K562 (cell line): ENCODE results near the gene SFRP2. TPM values are rescaled to one million over a fixed set of nuclear protein-coding genes. Genes with fewer than 3 reads are reported as not detected.

Source experiments
- ATAC-seq: fragments of 200-7000 bp; cut with Tn5 transposase; 3 replicates; pipeline ENCODE4 v1.9.1; 2020; ENCODE audit warnings: moderate library complexity
- BruUV-seq: library from RNA; stranded (reverse); fragments of 400-500 nt; replicated peaks from 2 replicates; lab custom pipeline; 2021; lab: Mats Ljungman, UMichigan
- CTCF ChIA-PET: fragments of 300-600 bp; formaldehyde crosslinking; extraction: SDS; loops from one replicate; lab custom pipeline; 2021; ENCODE audit warnings: low intra/inter-chr PET ratio; lab: Yijun Ruan, JAX
- POLR2A ChIA-PET: fragments of 300-600, 350-650 bp; sonication (Branson Sonifier 250); formaldehyde crosslinking; extraction: SDS; loops from one replicate; lab custom pipeline; 2021; ENCODE audit warnings: antibody characterized with exemption, inconsistent platforms; lab: Yijun Ruan, JAX
- DNase-seq, 4 experiments: peaks; one replicate each; pipeline versions ENCODE4 v3.0.0 to v3.0.0-alpha.2; 2011 to 2018; ENCODE audit warnings: low spot score in 3 of 4, mixed read lengths in 3 of 4; ENCODE audit errors: extremely low read depth in 1 of 4
- FAIRE-seq: peaks from 2 replicates; lab custom pipeline; 2011; peaks lifted over from hg19 to GRCh38; lab: Jason Lieb, UNC
- H2AFZ ChIP-seq: 2 replicates; pipeline ENCODE4 v1.6.0; 2011; ENCODE audit warnings: low read depth, low read length, control low read depth, inconsistent platforms
- H3K27ac ChIP-seq: fragments of 200-600 bp; 3 replicates; pipeline ENCODE4 v1.8.0; 2011; ENCODE audit warnings: low read depth, mild to moderate bottlenecking, control low read depth, inconsistent platforms, low read length, moderate library complexity, mixed read lengths; ENCODE audit errors: extremely low read depth
- H3K27me3 ChIP-seq, 2 experiments: fragments of 300-600 bp in 1 of 2; 2 replicates in 1 of 2; 3 replicates in 1 of 2; pipeline versions ENCODE4 v1.6.0 to v1.8.0; 2011; ENCODE audit warnings: inconsistent platforms in 2 of 2, low read length in 2 of 2, mild to moderate bottlenecking in 1 of 2, mixed read lengths in 1 of 2, moderate library complexity in 1 of 2; ENCODE audit not compliant: control insufficient read depth in 2 of 2, insufficient read depth in 2 of 2
- H3K36me3 ChIP-seq: fragments of 300-600 bp; 3 replicates; pipeline ENCODE4 v1.8.0; 2011; ENCODE audit warnings: mild to moderate bottlenecking, low read length, inconsistent platforms; ENCODE audit not compliant: control insufficient read depth, insufficient read depth
- H3K4me1 ChIP-seq, 2 experiments: fragments of 200-600 bp in 1 of 2; replicated peaks in 1 of 2; 2 replicates in 1 of 2; 3 replicates in 1 of 2; pipeline versions ENCODE4 v1.5.1 to v1.8.0; 2011; ENCODE audit warnings: inconsistent platforms in 2 of 2, low read length in 2 of 2, mild to moderate bottlenecking in 1 of 2, mixed read lengths in 1 of 2, moderate library complexity in 1 of 2; ENCODE audit not compliant: control insufficient read depth in 2 of 2, insufficient read depth in 2 of 2
- H3K4me2 ChIP-seq: 2 replicates; pipeline ENCODE4 v1.6.1; 2011; ENCODE audit warnings: low read length, control low read depth, inconsistent platforms, mixed read lengths; ENCODE audit not compliant: insufficient read depth
- H3K4me3 ChIP-seq: fragments of 200-600 bp; sonication (generic), shearing (Covaris generic); 2 replicates; pipeline ENCODE4 v1.5.1; 2016; ENCODE audit warnings: control low read depth, inconsistent platforms
- H3K79me2 ChIP-seq: fragments of 200-600 bp; 3 replicates; pipeline ENCODE4 v1.8.0; 2011; ENCODE audit warnings: low read length, inconsistent platforms; ENCODE audit not compliant: control insufficient read depth, insufficient read depth
- H3K9ac ChIP-seq, 2 experiments: 2 replicates each; pipeline versions ENCODE4 v1.6.0 to v1.6.1; 2011; ENCODE audit warnings: low read depth in 2 of 2, low read length in 2 of 2, control low read depth in 1 of 2, inconsistent platforms in 1 of 2, mild to moderate bottlenecking in 1 of 2, mixed read lengths in 1 of 2; ENCODE audit not compliant: insufficient read depth in 1 of 2
- H3K9me1 ChIP-seq: one replicate; pipeline ENCODE4 v1.6.0; 2011; ENCODE audit warnings: inconsistent platforms, mild to moderate bottlenecking, low read length, moderate library complexity; ENCODE audit not compliant: control insufficient read depth, insufficient read depth
- H3K9me3 ChIP-seq: replicated peaks from 2 replicates; pipeline ENCODE4 v1.5.1; 2011; ENCODE audit warnings: low read depth, low read length, inconsistent platforms; ENCODE audit not compliant: control insufficient read depth, insufficient read depth
- H4K20me1 ChIP-seq: replicated peaks from 2 replicates; pipeline ENCODE4 v1.6.1; 2011; ENCODE audit warnings: low read length, inconsistent platforms, mixed read lengths; ENCODE audit not compliant: control insufficient read depth, insufficient read depth
- ARID2 ChIP-seq: fragments of 450-650 bp; IDR thresholded peaks from 2 replicates; pipeline ENCODE4 v1.6.1; 2017; ENCODE audit warnings: antibody characterized with exemption, mild to moderate bottlenecking
- ARID3A ChIP-seq: IDR thresholded peaks from 2 replicates; pipeline ENCODE4 v1.6.1; 2012; ENCODE audit warnings: low read depth, low read length, improper control_type of control experiment, borderline replicate concordance
- GTF2E2 ChIP-seq: fragments of 200-800 bp; sonication (Bioruptor generic); IDR thresholded peaks from 2 replicates; pipeline ENCODE4 v1.6.1; 2016; ENCODE audit warnings: missing genetic modification characterization, missing compliant biosample characterization
- HNRNPUL1 ChIP-seq: fragments of 200-400 bp; formaldehyde crosslinking; IDR thresholded peaks from 2 replicates; pipeline ENCODE4 v1.6.1; 2017; ENCODE audit warnings: low read length
- HOXB6 ChIP-seq: fragments of 250-450 bp; sonication (Bioruptor Pico); IDR thresholded peaks from 2 replicates; pipeline ENCODE4 v1.5.1; 2022; ENCODE audit warnings: mild to moderate bottlenecking, borderline replicate concordance
- NEUROD1 ChIP-seq: fragments of 150-350 bp; IDR thresholded peaks from 2 replicates; pipeline ENCODE4 v1.6.1; 2014; ENCODE audit warnings: borderline replicate concordance, low read length, low read depth; ENCODE audit not compliant: partially characterized antibody
- OTX1 ChIP-seq: fragments of 450-650 bp; formaldehyde crosslinking; IDR thresholded peaks from 2 replicates; pipeline ENCODE4 v1.4.0; 2022; ENCODE audit warnings: mild to moderate bottlenecking
- PCBP2 ChIP-seq: fragments of 200-400 bp; formaldehyde crosslinking; IDR thresholded peaks from 2 replicates; pipeline ENCODE4 v1.6.1; 2018; ENCODE audit warnings: low read length, low read depth, mild to moderate bottlenecking, moderate library complexity; ENCODE audit not compliant: poor library complexity, severe bottlenecking
- ZBTB12 ChIP-seq: fragments of 250-450 bp; sonication (Bioruptor Pico); IDR thresholded peaks from 2 replicates; pipeline ENCODE4 v1.4.0; 2020
- ZNF436 ChIP-seq: fragments of 250-450, 450-650 bp; sonication (Bioruptor Pico); formaldehyde crosslinking; IDR thresholded peaks from 2 replicates; pipeline ENCODE4 v1.7.0; 2020; ENCODE audit warnings: mild to moderate bottlenecking
- ZNF77 ChIP-seq: fragments of 250-450 bp; sonication (Bioruptor Pico); IDR thresholded peaks from 2 replicates; pipeline ENCODE4 v1.5.0; 2020
- WGBS: fragments of 100-300 bp; shearing (Covaris generic); methylation state at CpG from one replicate; pipeline ENCODE4 v1.1.6; 2016; ENCODE audit warnings: low coverage, mixed read lengths; ENCODE audit not compliant: insufficient coverage; ENCODE audit errors: missing lambda C conversion rate; 5-methylcytosine and 5-hydroxymethylcytosine counted together
- in situ Hi-C: fragments of 300-500 bp; cut with MboI; formaldehyde crosslinking; loops from 4 replicates; pipeline ENCODE4 v1.15.0; 2018; ENCODE audit warnings: inconsistent platforms, mixed read lengths
- intact Hi-C: fragments of 100-400 bp; cut with micrococcal nuclease; formaldehyde crosslinking; loops from 2 replicates; pipeline ENCODE4 v1.14.2; 2022
- polyA plus RNA-seq, 8 experiments: library from polyadenylated mRNA; depleted of rRNA in 4 of 8; stranded (reverse) in 5 of 8; unstranded in 3 of 8; fragments of >200 nt; fragmentation: Nextera tagmentation in 2 of 8; fragmentation: Illumina TruSeq in 1 of 8; extraction: Ambion mirVana in 2 of 8; extraction: Trizol in 1 of 8; gene quantifications; 2 replicates each; pipeline versions ENCODE4 v1.2.1 to v1.2.3, GENCODE V29; 2011 to 2014; ENCODE audit warnings: inconsistent platforms in 1 of 8, missing spikeins in 1 of 8
- total RNA-seq, 7 experiments: library from RNA; depleted of rRNA in 6 of 7; stranded (reverse); fragments of >200 nt in 6 of 7; fragmentation: Illumina TruSeq in 2 of 7; extraction: Trizol in 2 of 7; gene quantifications; 2 replicates each; pipeline versions ENCODE4 v1.2.1 to v1.2.3, GENCODE V29; 2011 to 2021; ENCODE audit warnings: low replicate concordance in 1 of 7

SFRP2 gene
- total and polyA plus RNA-seq, 9 of the 15 experiments (the other 6 are each of a cell fraction or from before 2014, with no cell fraction given) = 0.29 TPM; not detected in 8

GRCh38 chr4:153747406-153747955 lies 41.4 kb downstream of the SFRP2 start:
- Histone ChIP-seq H3K9me1 (no peaks in the 10 kb centered on the region), H3K4me1 (no peaks in the 10 kb centered on the region), H3K27me3 (peaks cover 0 to 21% of the 10 kb centered on the region in 2 experiments; a peak in 4 of 5 replicates), H3K9me3 (no peaks in the 10 kb centered on the region), H3K9ac (no peak overlapping the region), H3K36me3 (no peaks in the 10 kb centered on the region), H4K20me1 (no peaks in the 10 kb centered on the region), H3K4me3 (no peak overlapping the region), H3K79me2 (no peaks in the 10 kb centered on the region), H3K4me2 (no peak overlapping the region), H2AFZ (no peak overlapping the region), H3K27ac (no peak overlapping the region)
- DNase-seq (no peak), FAIRE-seq (no peak), ATAC-seq (no peak)
- 1% methylated on average over 4 of the region's 4 CpGs for WGBS
- no peak for TF ChIP-seq ZNF436 (CRISPR knock-in tag)
- no peak for TF ChIP-seq ZBTB12 (CRISPR knock-in tag)
- TF ChIP-seq PCBP2 = no peak
- in situ Hi-C loops (no loop called here), intact Hi-C loops (no loop called here)
- POLR2A ChIA-PET = no interaction called here
- no TSS peak for BruUV-seq
- CTCF ChIA-PET = no interaction called here

GRCh38 chr4:153745651-153746050 lies 43.2 kb downstream of the SFRP2 start:
- Histone ChIP-seq H4K20me1 (no peaks in the 10 kb centered on the region), H3K4me3 (no peak overlapping the region), H2AFZ (no peak overlapping the region), H3K9me1 (no peaks in the 10 kb centered on the region), H3K9ac (no peak overlapping the region), H3K4me1 (no peaks in the 10 kb centered on the region), H3K27ac (no peak overlapping the region), H3K27me3 (peaks cover 0 to 16% of the 10 kb centered on the region in 2 experiments; a peak in 4 of 5 replicates), H3K4me2 (no peak overlapping the region), H3K79me2 (no peaks in the 10 kb centered on the region), H3K36me3 (no peaks in the 10 kb centered on the region), H3K9me3 (no peaks in the 10 kb centered on the region)
- BruUV-seq = no TSS peak
- CTCF ChIA-PET = no interaction called here
- POLR2A ChIA-PET = no interaction called here
- no peak for DNase-seq
- no peak for FAIRE-seq
- in situ Hi-C loops = no loop called here
- intact Hi-C loops = no loop called here
- no peak for ATAC-seq
- TF ChIP-seq ARID2 (no peak), NEUROD1 (no peak), OTX1 (CRISPR knock-in tag) (no peak), ZNF77 (CRISPR knock-in tag) (no peak), GTF2E2 (tag) (no peak), HNRNPUL1 (no peak), ARID3A (no peak), HOXB6 (CRISPR knock-in tag) (no peak)
